Measurements from ENCODE around the gene ACSL6.

The ACSL6 gene

DNA sequence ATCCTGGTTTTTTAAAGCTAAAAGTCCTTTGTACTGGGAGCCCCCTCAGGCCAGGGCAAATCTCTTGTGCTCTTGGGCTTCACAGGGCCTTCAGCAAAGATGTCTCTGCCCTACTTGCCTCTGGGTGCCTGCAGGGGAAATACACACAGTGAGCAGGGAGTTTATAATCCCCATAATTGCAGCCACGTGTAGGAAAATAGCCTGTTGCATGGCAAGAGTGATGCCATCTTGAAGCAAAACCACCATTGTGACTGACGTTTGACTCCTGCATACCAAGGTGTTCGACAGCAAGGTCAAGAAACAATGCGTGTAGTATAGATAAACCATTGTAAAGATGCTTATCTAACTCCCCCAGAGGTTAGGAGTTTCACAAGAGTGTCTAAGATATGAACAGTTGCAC, 37.6 kb upstream of the ACSL6 start:
- no peak for DNase-seq

DNA sequence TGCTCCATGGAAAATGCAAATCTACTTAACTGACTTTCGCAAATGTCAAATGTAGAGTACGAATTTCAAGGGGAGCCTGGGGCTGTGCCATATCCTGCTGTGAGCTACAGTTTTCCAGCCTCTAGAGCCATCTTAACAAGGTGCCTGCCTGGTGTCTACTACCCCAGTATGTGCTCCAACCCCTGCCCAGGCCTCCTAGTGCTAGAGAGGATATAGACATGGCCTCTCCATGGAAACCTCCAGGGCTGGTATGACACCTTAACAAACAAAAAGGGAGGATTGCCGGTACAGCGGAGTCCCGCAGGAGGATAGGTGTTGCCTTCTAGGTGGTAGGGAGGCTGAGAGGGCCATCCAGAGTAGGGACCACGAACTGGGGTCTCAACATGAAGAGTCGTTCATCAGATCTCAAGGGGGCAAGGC, 35.4 kb upstream of the ACSL6 start:
- no peak for DNase-seq

DNA sequence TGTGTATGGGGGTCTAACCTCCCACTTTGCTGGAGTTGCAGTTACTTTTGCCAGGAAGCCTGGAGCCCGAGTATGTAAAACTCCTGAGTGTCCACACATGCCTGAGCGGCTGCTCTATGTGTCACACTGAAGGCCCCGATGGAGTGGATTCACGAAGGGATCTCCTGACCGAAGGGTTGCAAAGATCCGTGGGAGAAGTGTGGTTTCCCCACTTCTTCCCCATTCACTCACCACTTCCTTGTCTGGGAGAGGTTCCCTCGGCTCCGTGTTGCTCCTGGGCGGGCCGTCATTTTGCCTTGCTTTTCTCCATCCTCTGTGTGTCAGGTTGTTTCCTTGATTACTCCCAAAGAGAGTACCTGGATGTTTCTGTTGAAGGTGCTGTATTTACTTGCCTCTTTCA, 32.7 kb upstream of the ACSL6 start:
- no peak for DNase-seq

DNA sequence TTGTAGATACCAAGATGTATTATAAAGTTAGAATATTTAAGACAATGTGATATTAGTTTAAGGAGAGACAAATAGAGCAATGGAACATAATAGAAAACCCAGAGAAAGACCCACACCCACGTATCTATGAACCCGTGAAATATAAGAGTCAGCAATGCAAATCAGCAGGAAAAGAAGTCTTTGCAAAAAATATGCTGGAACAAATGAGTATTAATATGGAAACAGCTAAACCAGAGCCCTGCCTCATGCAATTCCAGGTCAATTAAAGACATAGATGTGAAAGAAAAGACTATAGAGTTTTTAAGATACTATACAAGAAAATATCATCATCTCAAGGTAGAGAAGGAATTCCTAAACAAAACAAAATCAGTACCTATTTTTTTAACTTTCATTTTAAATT, 25.9 kb upstream of the ACSL6 start:
- no peak for DNase-seq

DNA sequence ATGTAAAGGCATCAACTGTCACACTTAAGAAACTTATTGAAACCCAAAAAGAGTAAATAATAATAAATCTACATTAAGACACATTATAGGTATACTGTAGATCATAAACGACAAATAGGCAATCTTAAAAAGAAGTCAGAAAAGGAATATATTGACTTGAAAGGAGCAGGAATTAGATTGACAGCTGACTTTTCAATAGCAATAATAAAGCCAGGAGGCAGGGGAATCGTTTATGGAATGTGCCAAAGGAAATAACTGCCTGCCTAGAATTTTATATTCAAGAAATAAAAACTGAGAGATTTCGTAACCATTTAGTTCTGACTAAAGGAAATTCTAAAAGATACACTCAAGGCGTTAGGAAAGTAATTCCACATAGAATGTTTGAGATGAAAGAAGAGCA, 21.7 kb upstream of the ACSL6 start:
- no peak for DNase-seq

DNA sequence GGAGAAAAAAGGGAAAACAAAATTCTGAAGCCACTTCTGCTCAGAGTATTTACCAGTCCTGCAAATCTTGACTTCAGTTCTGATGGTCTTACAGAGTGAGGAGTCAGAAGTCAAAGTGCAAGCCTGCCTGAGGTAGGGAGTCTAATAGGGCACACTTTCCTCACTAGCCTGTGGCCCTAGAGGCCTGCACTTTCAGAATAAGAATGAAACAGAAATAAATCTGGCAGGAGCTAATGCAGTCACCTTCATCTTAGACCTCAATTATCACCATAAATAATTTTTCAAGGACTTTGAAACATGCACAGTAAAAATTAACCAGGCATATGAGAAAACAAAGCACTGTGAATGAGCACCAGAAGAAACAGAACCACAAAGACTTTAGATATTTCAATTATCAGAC, 20.7 kb upstream of the ACSL6 start:
- DNase-seq = no peak

DNA sequence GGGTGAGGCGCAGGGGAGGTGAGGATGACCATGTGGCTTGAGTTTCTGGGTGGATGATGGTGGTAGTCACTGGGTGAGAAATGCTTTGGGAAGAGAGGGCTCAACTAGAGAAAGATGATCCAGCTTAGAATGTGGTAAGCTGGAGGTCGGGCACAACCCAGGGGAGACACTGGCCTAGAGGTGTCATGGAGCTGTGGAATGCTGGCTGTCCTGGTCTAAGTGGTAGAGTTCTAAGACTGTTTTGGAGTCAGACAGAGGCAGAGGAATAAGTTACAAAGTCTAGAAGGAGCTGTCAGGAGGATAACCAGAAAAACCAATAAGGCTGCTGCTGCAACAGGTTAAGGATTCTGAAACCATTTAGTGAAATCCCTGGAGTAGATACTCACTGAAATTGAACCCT, 19.2 kb upstream of the ACSL6 start:
- no peak for DNase-seq

DNA sequence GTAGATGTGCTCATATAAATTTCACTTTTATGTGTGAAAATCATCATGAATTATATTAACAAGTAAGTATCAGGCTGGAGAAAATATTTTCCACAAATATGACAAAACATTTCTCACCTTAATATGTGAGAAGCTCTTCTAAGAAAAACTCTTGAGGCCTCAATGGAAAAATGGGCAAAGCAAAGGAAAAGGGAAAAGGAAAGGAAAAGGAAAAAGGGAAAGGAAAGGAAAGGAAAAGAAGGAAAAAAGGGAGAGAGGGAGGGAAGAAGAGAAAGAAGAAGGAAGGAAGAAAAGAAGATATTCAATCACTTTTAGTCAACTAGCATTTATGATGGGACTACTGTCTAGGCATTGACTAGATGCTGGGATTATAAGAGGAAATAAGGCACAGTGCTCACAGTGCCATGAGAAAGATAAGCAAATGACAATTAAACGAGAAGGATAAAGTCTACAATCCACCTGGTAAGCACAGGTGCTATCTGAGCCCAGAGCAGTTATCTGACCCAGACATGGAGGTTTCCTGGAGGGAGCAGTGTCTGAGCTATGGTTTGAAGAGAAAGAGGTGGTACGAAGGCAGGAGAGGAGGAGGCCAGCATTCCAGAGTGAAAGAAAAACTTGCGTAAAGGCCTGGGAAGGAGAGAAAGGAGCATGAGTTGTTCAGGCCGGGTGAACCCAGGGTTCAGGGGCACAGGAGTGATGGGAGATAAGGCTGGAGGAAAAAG, 18.3 kb upstream of the ACSL6 start:
- DNase-seq = no peak

DNA sequence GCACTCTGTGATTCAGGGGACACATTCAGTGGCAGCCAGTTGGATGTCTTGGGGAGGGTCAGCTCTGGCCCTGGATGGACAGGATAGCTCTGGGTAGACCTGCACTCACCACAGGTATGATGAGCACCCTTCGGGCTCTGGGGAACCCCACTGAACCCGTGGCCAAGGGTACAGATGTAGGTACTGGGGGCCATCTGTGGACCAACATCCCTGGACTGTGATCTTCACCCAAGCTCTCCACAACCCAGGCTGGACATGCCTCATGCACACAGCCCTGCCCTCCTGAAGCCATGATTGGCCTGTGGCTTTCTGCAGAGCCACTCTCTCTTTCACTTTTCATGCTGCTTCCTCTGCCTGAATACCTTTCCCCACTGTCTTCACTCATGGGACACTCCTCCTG, 15.6 kb upstream of the ACSL6 start:
- DNase-seq = no peak

DNA sequence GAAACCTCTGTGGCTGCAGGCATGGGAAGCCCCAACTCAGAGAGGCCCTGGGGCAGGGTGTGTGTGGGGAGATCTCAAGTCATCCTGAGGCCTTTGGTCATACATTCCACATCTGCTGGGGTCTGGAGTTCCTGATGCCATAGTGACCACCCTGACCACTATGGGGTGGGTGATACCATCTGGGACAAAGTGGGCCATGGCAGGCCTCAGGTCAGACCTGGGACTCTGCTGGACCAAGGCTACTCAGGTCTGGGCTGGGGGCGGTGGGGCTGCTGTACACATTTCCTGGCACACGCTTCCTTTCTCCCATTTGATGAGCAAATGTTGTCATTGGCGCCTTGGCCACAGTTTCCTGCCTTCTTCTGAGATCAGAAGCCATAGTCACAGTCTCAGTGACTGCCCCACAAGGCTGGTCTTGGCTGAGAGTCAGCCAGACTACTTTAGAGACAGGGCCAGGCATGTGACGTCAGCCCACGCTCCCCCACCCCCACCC, 15.1 kb upstream of the ACSL6 start:
- DNase-seq = no peak

DNA sequence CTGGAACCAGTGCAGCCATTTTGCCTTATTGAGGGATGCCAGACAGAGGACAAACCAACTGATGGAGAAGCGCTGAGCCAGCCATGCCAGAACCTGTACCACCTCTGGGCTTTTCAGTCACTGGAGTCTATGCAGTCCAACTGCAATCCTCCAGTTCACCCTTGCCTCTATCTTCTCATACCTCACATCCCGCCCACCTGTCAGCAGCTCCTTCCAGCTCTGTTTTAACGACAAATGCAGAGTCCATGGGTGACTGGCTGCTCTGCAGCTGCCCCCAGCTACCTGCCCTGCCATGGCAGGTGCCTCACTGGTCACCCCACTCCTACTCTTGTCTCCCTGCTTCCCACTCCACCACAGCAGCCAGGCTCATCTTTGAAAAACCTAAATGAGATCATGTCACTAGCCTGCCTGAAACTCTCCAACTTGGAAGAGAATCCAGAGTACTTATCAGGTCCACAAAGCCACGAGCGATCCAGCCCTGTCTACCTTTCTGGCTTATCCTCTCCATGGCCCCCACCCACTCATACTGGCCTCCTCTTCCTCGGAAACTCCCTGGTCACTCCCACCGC, 14.0 kb upstream of the ACSL6 start:
- DNase-seq = no peak

DNA sequence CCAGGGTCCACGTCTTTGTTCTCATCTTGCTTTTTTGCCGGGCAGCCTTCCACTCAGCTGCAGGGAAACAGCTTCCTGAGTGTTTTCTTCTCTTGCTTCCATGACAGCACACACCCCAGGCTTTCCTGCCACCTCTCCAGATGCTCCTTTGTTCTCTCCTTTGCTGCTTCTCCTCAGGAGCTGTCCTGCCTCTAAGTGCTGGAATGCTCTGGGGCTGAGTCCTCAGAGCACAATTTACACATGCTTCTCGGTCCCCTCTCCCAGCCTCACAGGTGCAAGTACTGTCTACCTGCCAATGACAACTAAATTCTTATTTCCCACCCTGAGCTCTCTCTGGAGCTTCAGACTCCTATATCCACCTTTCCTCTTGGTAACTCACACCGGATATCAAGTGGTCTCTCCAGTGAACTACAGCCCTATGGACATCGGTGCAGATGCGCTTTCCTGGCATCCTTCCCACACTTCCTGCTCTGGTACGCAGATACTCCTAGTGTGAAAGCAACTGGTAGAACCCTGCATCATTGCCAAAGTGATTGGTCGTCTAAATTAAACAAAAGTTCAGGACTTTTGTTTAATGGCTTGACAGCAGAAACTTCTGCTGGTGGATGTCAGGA, 13.4 kb upstream of the ACSL6 start:
- DNase-seq = no peak

DNA sequence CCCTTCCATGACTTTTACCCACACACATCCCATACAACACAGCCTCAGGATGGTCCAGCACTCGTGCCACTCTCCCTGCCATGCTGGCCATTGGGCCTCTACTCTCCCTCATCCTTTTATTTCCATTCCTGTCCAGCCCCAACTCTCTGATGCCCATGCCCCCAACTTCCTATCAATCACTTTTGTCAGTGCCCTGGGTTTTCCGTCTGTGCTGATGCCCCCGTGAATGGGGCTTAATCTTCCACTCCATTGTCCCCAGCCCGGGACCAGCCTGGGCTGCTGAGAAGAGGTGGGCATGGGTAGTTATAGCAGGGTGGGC, 12.6 kb upstream of the ACSL6 start:
- DNase-seq = no peak

DNA sequence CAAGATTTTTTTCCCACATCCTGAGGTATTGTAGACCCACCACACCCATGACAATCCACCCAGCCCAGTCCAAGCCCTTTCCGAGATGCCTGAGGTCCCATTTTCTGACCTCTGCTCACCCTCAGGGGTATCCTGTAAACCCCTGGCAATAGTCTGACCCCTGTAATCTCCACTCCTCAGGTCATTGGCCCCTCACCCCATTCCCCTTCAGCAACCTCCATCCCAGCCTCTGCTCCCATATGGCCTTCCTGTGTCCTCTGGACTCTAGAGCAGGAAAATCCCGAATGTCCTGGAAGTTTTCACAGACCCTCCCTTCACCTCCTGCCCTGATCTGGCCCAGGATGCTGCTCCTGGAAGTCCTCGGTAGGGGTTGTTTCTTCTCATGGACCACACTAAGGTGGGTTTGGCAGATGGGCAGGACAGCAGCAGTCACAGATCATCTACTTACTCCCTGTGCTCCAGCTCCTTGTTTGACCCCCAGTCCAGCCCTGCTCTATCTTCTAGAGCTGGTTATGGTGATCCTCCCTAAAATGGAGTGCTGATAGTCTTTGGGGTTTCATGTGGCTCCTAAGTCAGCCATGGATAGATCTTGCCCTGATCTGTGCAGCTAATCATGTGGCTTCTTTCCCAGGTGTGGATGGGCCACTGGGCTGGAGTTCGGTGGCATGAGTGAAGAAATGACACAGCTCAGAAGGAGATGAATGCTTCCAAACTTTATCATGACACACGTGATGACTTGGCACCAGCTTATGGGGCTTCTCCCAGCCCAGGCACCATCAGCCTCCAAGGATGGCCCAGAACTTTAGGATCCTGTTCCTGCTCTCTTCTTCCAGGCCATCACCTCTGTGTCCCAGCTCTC, 12.0 kb upstream of the ACSL6 start:
- no peak for DNase-seq

DNA sequence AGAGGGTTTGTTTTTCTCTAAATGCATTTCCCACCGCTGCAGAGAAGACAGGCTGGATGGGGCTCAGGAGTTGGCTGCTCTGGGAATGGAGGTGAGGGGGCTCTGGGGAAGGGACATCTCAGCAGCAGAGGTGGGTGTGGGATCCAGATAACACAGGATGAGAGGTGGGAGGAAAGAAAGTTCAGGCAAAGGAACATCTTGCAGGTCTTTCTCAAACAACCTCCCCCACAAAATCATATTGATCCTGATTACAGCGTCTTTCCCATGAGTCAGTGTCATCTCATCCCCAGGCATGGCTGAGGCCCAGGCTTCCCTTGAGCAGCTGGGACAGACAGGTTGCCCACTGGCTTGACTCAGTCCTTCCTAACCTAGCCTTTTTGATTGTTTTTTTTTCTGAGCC, 11.3 kb upstream of the ACSL6 start:
- DNase-seq = no peak

DNA sequence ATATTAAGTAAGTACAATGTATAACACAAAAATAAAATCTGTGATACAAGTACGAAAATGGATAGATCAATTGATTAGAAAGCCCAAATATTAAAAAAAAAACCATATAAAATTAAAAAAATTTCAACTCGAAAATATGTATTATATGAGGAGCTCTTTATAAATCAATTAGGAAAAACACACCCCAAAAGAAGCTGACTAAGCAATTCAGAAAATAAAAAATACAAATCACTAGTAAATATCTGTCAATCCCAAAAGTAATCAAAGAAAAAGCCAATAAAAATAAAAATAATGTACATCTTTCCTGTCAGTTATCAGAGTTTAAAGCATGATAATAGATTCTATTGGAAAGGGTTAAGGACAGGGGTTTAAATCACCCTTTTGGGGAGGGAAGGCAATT, 10.2 kb upstream of the ACSL6 start:
- no peak for DNase-seq

DNA sequence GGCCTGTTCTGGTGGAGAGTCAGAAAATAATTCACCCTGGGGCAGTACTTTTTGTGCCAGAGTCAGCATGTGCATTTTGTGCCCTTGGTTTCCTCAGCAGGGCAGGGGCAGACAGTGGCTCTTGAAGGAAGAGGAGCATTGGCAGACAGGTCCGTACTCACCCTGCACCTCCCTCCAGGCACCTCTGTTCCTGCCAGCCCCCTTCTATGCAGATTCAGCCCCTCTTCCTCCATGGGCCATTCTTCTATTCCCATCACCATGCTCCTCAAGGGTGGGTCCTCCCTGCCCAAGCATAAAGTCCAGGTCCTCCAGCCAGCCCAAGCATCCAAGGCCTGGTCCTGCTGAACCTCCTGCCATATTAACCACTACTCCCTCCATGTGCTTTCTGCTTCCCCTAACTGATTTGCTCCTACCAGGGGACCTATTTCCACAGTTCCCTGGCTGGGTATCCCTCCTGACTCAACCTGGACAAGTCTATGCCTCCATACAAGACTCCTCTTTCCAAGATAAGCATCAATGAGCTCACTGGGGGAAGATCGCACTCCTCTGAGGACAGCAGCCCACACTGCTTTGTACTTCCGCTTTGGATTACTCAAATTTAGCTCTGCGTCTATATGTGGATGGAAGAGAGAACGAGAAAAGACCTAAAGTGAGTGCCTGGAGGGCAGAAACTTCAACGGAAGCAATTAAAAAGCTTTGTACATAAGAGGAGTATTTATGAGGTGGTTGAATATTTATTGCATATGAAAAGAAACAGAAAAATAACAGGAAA, 9.3 kb upstream of the ACSL6 start:
- DNase-seq = no peak

DNA sequence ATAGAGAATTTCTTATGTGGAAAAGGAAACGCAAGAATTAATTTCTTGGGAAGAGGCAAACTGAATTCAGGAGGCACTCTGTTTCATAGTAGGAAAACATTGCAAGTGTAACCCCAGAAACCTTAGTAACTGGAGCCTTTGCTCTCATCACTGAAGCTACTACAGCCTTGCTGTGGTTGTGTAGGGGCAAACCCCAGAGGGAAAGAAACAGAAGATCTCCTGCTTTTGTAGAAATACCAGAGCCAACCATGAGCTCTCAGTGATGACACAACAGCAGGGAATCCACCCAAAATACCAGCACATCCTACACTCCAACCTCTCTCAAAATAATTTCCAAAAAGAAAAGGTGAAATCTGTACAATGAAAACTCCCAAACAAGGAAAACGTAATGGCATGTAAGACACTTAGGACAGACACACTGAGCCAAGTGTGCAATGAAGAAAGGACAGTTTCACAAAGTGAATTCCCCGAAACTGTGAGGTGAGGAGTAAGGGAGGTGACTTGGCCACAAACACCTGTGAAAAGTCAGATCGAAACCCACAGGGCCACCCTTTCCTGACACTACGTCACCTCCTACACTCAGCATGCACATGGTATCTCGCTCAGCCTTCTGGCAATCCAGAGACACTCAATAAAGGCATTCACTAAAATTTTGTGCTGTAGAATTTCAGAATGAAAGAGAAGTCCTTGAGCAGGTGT, 8.5 kb upstream of the ACSL6 start:
- no peak for DNase-seq

DNA sequence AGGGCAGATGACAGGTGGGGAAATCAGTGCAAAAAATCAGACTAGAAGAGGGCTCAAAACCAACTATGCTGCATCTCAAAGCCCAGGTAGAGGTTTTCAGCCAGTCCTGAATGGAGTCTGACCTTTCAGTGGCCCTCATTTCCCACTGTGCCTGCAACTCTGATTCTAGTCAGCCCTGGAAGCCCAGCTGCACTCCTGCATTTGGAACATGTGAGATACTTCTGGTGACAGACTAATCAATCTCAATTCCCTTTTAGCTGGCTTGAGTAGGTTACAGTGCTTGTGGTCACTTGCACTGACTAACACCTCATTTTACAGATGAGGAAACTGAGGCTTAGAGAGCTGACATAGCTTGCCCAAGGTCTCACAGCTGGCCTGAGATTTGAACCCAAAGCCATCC, 7.9 kb upstream of the ACSL6 start:
- DNase-seq = no peak

DNA sequence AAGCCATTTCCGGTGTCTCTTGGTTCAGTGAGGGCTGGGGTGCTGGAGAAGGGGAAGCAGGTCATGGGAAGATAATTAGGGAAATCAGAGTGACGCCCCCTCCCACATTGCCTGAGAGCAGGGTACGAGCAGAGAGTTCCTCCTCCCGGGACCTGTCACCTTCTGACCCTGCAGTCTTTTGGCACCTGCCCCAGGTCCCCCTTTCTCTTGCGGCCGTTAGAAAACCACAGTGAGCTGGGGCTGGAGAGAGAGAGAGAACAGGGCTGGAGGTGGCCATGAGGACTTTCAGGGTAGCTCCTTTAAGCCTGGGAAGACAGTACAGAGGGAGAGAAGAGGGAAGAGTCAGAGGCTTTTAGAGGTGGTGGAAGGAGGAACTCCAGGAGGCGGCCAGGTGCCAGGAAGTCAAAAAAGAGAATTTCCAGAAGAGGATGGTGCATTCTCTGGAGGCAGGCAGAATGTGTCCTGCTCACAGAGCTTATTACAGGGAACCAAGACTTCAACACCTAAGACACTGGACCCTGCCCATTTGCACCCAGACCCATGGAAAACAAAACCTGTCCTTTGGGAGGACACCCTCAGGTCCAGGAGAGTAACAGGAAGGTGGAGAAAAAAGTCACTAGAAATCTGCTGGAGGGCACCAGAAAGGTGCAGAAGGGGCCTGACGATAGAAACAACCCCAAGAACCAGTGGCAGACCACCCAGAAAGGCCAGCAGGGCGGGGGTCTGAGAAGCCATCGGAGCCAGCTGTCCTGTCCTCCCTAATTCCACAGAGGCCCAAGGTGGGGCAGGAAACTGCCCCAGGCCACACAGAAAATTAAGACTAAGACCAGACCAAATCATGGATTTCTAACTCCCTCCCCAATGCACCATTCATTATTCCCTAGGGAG, 6.5 kb upstream of the ACSL6 start:
- no peak for DNase-seq

DNA sequence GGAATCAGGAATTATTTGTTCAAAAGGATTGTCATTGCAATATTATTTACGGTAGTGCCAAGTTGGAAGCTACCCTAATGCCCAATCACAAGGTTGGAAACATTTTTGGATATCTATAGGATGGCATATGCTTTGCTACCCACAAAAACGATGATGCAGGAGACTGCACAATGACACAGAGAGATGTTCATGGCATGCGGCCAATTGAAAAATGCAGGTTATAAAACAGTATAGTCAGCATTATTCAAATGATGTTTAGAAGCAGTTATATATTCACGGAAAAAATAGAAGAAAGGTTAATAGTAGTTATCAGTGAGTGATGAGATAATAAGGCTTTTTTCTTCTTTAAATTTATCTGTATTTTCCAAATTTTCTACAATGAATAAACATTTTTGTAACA, 5.9 kb upstream of the ACSL6 start:
- DNase-seq = no peak

Measured in GDM1 (cell line).